Common myeloid progenitor, CD34-positive (primary cell): ENCODE results near the gene FASN.

Experiments used
- CTCF ChIA-PET: fragments of 350-600 bp; sonication (Branson Sonifier 250); formaldehyde crosslinking; loops from one replicate; lab custom pipeline; 2021; ENCODE audit warnings: antibody characterized with exemption; lab: Charles Lee
- POLR2A ChIA-PET: fragments of 350-600 bp; sonication (Branson Sonifier 250); formaldehyde crosslinking; loops from one replicate; lab custom pipeline; 2021; ENCODE audit warnings: antibody characterized with exemption; lab: Charles Lee
- DNase-seq, 3 donors: peaks; one replicate each; pipeline versions ENCODE4 v3.0.0 to v3.0.0-alpha.2; 2013
- H3K27ac ChIP-seq, 2 experiments: 1 replicate in 1 of 2; 2 replicates in 1 of 2; pipeline ENCODE4 v1.7.0; 2013; ENCODE audit warnings: inconsistent platforms in 2 of 2, low read length in 2 of 2, mild to moderate bottlenecking in 2 of 2, low read depth in 1 of 2, moderate library complexity in 1 of 2; ENCODE audit not compliant: severe bottlenecking in 2 of 2, insufficient read depth in 1 of 2, poor library complexity in 1 of 2
- H3K27me3 ChIP-seq, 5 experiments: replicated peaks in 2 of 5; 1 replicate in 3 of 5; 2 replicates in 2 of 5; pipeline versions ENCODE4 v1.6.1 to v1.7.0; 2013; ENCODE audit warnings: low read length in 4 of 5, mild to moderate bottlenecking in 2 of 5, moderate library complexity in 2 of 5, inconsistent platforms in 1 of 5; ENCODE audit not compliant: insufficient read depth in 5 of 5, control insufficient read depth in 4 of 5
- H3K36me3 ChIP-seq, 4 experiments: 1 replicate in 2 of 4; 2 replicates in 2 of 4; pipeline versions ENCODE4 v1.6.1 to v1.7.0; 2013; ENCODE audit warnings: low read length in 3 of 4, control low read depth in 1 of 4, mild to moderate bottlenecking in 1 of 4; ENCODE audit not compliant: control insufficient read depth in 4 of 4, insufficient read depth in 4 of 4
- H3K4me1 ChIP-seq, 4 experiments: 1 replicate in 3 of 4; 2 replicates in 1 of 4; pipeline versions ENCODE4 v1.6.1 to v1.7.1; 2013; ENCODE audit warnings: low read length in 3 of 4, mild to moderate bottlenecking in 3 of 4, control low read depth in 1 of 4, inconsistent platforms in 1 of 4, moderate library complexity in 1 of 4; ENCODE audit not compliant: control insufficient read depth in 4 of 4, insufficient read depth in 4 of 4; ENCODE audit errors: control extremely low read depth in 1 of 4
- H3K4me3 ChIP-seq, 7 experiments: 1 replicate in 4 of 7; 2 replicates in 3 of 7; pipeline versions ENCODE4 v1.5.1 to v1.7.0; 2013; ENCODE audit warnings: mild to moderate bottlenecking in 7 of 7, low read length in 6 of 7, moderate library complexity in 6 of 7, inconsistent platforms in 2 of 7, low read depth in 2 of 7, control low read depth in 1 of 7; ENCODE audit not compliant: insufficient read depth in 4 of 7, control insufficient read depth in 1 of 7; ENCODE audit errors: extremely low read depth in 1 of 7
- H3K9me3 ChIP-seq, 5 experiments: 1 replicate in 4 of 5; 2 replicates in 1 of 5; pipeline versions ENCODE4 v1.6.1 to v1.7.1; 2013; ENCODE audit warnings: low read length in 4 of 5, mild to moderate bottlenecking in 2 of 5, inconsistent platforms in 1 of 5, low read depth in 1 of 5, moderate library complexity in 1 of 5; ENCODE audit not compliant: control insufficient read depth in 4 of 5, insufficient read depth in 2 of 5; ENCODE audit errors: control extremely low read depth in 1 of 5
- WGBS: methylation state at CpG from one replicate; pipeline ENCODE4 v1.1.5; 2013; ENCODE audit not compliant: insufficient coverage; 5-methylcytosine and 5-hydroxymethylcytosine counted together

FASN gene

DNA sequence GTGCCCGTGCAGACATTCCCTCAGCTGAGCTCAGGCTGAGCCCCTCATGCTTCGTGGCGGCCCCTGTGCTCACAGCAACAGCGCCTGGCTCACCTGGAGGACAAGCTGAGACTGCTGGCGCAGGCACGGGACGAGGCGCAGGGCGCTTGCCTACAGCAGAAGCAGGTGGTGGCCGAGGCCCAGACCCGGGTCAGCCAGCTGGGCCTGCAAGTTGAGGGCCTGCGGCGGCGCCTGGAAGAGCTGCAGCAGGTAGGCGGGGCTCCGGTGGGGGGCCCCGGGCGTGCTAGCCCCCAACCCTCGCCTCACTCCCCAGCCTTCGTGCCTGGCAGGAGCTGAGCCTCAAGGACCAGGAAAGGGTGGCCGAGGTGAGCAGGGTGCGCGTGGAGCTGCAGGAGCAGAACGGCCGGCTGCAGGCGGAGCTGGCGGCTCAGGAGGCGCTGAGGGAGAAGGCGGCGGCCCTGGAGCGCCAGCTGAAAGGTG lies 68.0 kb downstream of the FASN start:
- H3K27ac ChIP-seq, result no peak overlapping the region
- H3K4me1 ChIP-seq, result peaks cover 0 to 33% (median 22%) of the 10 kb centered on the region in 4 experiments
- WGBS, result 70% methylated on average over 30 of the region's 31 CpGs
- ChIA-PET CTCF (interaction anchor here (0.6 to 3.2 kb wide), 16 partner anchors 8 to 209 kb away, joined by 3 to 18 read pairs (median 3); partner anchors contain the start of gene NOTUM), POLR2A (interaction anchor here (0.6 to 1.4 kb wide), 3 partner anchors 35 to 234 kb away, joined by 3 to 4 read pairs (median 3); partner anchors contain the start of gene DUS1L)
- H3K4me3 ChIP-seq, result peak overlapping the region in 3 of 7 experiments; percentile 65 to 79 (median 71)
- H3K36me3 ChIP-seq, result peaks cover 0 to 15% (median 6%) of the 10 kb centered on the region in 4 experiments
- H3K27me3 ChIP-seq, result no peaks in the 10 kb centered on the region
- H3K9me3 ChIP-seq, result no peaks in the 10 kb centered on the region
- no peak for DNase-seq

DNA sequence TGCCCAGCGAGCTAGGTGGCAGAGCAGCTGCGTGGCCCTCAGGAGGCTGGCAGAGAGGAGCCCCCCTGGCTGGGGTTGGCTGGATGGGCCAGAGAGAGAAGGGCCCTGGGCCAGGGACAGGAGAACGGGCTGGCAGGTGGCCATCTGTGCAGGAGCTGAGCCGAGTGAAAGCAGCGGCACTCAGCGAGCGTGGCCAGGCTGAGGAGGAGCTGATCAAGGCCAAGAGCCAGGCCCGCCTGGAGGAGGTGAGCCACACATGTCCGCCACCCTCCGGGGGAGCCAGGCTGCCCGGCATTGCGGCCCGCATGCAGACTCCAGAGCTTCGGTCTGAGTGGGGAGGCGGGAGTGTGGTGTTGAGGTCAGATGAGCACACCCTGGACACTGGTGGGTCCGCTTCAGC lies 68.6 kb downstream of the FASN start:
- WGBS, result 100% methylated on average over 13 of the region's 16 CpGs
- Histone ChIP-seq H3K9me3 (no peaks in the 10 kb centered on the region), H3K27me3 (no peaks in the 10 kb centered on the region), H3K36me3 (peaks cover 0 to 12% (median 4%) of the 10 kb centered on the region in 4 experiments), H3K4me3 (no peak overlapping the region), H3K27ac (no peak overlapping the region), H3K4me1 (peaks cover 0 to 36% (median 23%) of the 10 kb centered on the region in 4 experiments)
- CTCF ChIA-PET, result interaction anchor here (1.0 to 3.2 kb wide), 10 partner anchors 11 to 207 kb away, joined by 3 to 18 read pairs (median 4); partner anchors contain the start of gene NOTUM
- POLR2A ChIA-PET, result interaction anchor here (0.6 kb wide), 1 partner anchor 234 kb away, joined by 3 read pairs; no protein-coding TSS in a partner anchor
- no peak for DNase-seq

DNA sequence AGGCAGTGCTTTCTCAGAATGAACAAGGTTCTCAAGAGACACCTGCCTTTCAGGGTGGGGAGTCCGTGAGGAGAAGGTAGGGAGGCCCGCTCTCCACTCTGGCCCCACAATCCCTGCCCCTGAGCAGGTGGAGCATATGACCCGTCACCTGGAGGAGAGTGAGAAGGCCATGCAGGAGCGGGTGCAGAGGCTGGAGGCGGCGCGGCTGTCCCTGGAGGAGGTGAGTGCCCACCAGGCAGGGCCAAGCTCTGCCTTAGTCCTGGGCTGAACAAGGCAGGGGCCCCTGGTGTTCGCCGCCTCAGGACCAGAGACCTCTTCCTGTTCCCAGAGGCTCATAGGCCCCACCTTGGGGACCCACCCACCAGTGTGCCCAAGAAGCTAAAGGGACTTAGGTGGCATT lies 69.1 kb downstream of the FASN start:
- H3K4me3 ChIP-seq, result no peak overlapping the region
- no peaks in the 10 kb centered on the region for H3K9me3 ChIP-seq
- CTCF ChIA-PET, result interaction anchor here (1.0 to 3.2 kb wide), 9 partner anchors 9 to 207 kb away, joined by 3 to 18 read pairs (median 4); partner anchors contain the start of genes DCXR and NOTUM
- WGBS, result 99% methylated on average over 9 of the region's 9 CpGs
- H3K36me3 ChIP-seq, result peaks cover 0 to 12% (median 4%) of the 10 kb centered on the region in 4 experiments
- POLR2A ChIA-PET, result no interaction called here
- DNase-seq, result no peak
- H3K4me1 ChIP-seq, result peaks cover 0 to 40% (median 27%) of the 10 kb centered on the region in 4 experiments
- H3K27ac ChIP-seq, result no peak overlapping the region
- H3K27me3 ChIP-seq, result no peaks in the 10 kb centered on the region
